Osteocyte (in vitro differentiated cells): ENCODE results near the gene SPINT1. TPM values are rescaled to one million over a fixed set of nuclear protein-coding genes. Genes with fewer than 3 reads are reported as not detected.

Experiments
- DNase-seq: peaks from one replicate; pipeline ENCODE4 v3.0.0; 2021; ENCODE audit warnings: mixed read lengths; ENCODE audit not compliant: unreplicated experiment; ENCODE audit errors: extremely low spot score
- H3K27ac Mint-ChIP-seq: one replicate; pipeline ENCODE4 v1.8.0; 2021; ENCODE audit warnings: mild to moderate bottlenecking, mixed read lengths; ENCODE audit not compliant: unreplicated experiment
- H3K27me3 Mint-ChIP-seq: one replicate; pipeline ENCODE4 v1.8.0; 2021; ENCODE audit warnings: mixed read lengths; ENCODE audit not compliant: unreplicated experiment
- H3K36me3 Mint-ChIP-seq: one replicate; pipeline ENCODE4 v1.8.0; 2021; ENCODE audit warnings: mixed read lengths; ENCODE audit not compliant: unreplicated experiment
- H3K4me1 Mint-ChIP-seq: one replicate; pipeline ENCODE4 v1.8.0; 2021; ENCODE audit warnings: mixed read lengths; ENCODE audit not compliant: unreplicated experiment
- H3K4me3 Mint-ChIP-seq: one replicate; pipeline ENCODE4 v1.8.0; 2021; ENCODE audit warnings: mild to moderate bottlenecking, moderate library complexity, mixed read lengths; ENCODE audit not compliant: unreplicated experiment
- H3K9me3 Mint-ChIP-seq: one replicate; pipeline ENCODE4 v1.8.0; 2021; ENCODE audit warnings: mixed read lengths; ENCODE audit not compliant: unreplicated experiment
- CTCF ChIP-seq: fragments of 200-600 bp; sonication (generic); IDR thresholded peaks from 2 replicates; pipeline ENCODE4 v1.5.0; 2021; ENCODE audit warnings: antibody characterized with exemption, mild to moderate bottlenecking, moderate library complexity
- total RNA-seq: library from RNA; stranded (reverse); gene quantifications from 2 replicates; pipeline ENCODE4 v1.2.1, GENCODE V29; 2021

SPINT1 gene
- total RNA-seq, 1 donor from 2014 or later = 5.5 TPM

GRCh38 chr15:40803688-40804087 is 40.2 kb upstream of the SPINT1 start:
- peaks cover 20% of the 10 kb centered on the region for H3K4me1 Mint-ChIP-seq
- peaks cover 12% of the 10 kb centered on the region for H3K36me3 Mint-ChIP-seq
- H3K27me3 Mint-ChIP-seq = no peaks in the 10 kb centered on the region
- no peak overlapping the region for H3K27ac Mint-ChIP-seq
- DNase-seq = no peak
- no peaks in the 10 kb centered on the region for H3K9me3 Mint-ChIP-seq
- no peak overlapping the region for H3K4me3 Mint-ChIP-seq
- TF ChIP-seq CTCF = no peak

GRCh38 chr15:40806672-40807027 is 37.2 kb upstream of the SPINT1 start:
- no peak for DNase-seq
- TF ChIP-seq CTCF = no peak
- Mint-ChIP-seq H3K9me3 (no peaks in the 10 kb centered on the region), H3K27me3 (no peaks in the 10 kb centered on the region), H3K27ac (peak overlapping the region; percentile 92), H3K4me3 (peak overlapping the region; percentile 93), H3K4me1 (peaks cover 20% of the 10 kb centered on the region), H3K36me3 (peaks cover 13% of the 10 kb centered on the region)

GRCh38 chr15:40807028-40807887 is 36.6 kb upstream of the SPINT1 start, which contains the start of the genes DNAJC17 and ZFYVE19:
DNAJC17 (minus strand) TSS chr15:40807473; CDS start chr15:40807446, 27 bp downstream.
ZFYVE19 (plus strand) TSS chr15:40807089; CDS start chr15:40807590, 501 bp downstream.
- H3K27ac Mint-ChIP-seq = peak within 1 kb of the TSS; percentile 92
- peak within 1 kb of the TSS; percentile 93 for H3K4me3 Mint-ChIP-seq
- peak; percentile 99 for DNase-seq
- no peaks in the 10 kb centered on the region for H3K27me3 Mint-ChIP-seq
- TF ChIP-seq CTCF = no peak
- peaks cover 13% of the 10 kb centered on the region for H3K36me3 Mint-ChIP-seq
- no peaks in the 10 kb centered on the region for H3K9me3 Mint-ChIP-seq
- peaks cover 18% of the 10 kb centered on the region for H3K4me1 Mint-ChIP-seq

- Mint-ChIP-seq H3K36me3 (peaks cover 13% of the 10 kb centered on the region), H3K27ac (peak overlapping the region; percentile 92), H3K4me1 (peaks cover 18% of the 10 kb centered on the region), H3K9me3 (no peaks in the 10 kb centered on the region), H3K4me3 (peak overlapping the region; percentile 93), H3K27me3 (no peaks in the 10 kb centered on the region)
- no peak for DNase-seq
- no peak for TF ChIP-seq CTCF
Observed at GRCh38 chr15:40807888-40808461, 35.9 kb upstream of the SPINT1 start.

- H3K27ac Mint-ChIP-seq = no peak overlapping the region
- H3K9me3 Mint-ChIP-seq = no peaks in the 10 kb centered on the region
- no peaks in the 10 kb centered on the region for H3K27me3 Mint-ChIP-seq
- peaks cover 11% of the 10 kb centered on the region for H3K36me3 Mint-ChIP-seq
- peaks cover 18% of the 10 kb centered on the region for H3K4me1 Mint-ChIP-seq
- DNase-seq = no peak
- no peak for TF ChIP-seq CTCF
- peak overlapping the region; percentile 93 for H3K4me3 Mint-ChIP-seq
Observed at GRCh38 chr15:40808861-40809450, 34.9 kb upstream of the SPINT1 start.
